Naive B cell (primary cell): ENCODE results near the gene TMEM117. TPM values are rescaled to one million over a fixed set of nuclear protein-coding genes. Genes with fewer than 3 reads are reported as not detected.

Source experiments
- ATAC-seq, 2 donors: fragments of 150-1000 bp; cut with Tn5 transposase; 2 replicates each; pipeline ENCODE4 v1.10.0; 2021; ENCODE audit warnings: low read depth in 2 of 2, mild to moderate bottlenecking in 2 of 2, moderate library complexity in 2 of 2
- DNase-seq: peaks from one replicate; pipeline ENCODE4 v3.0.0; 2022
- H3K27ac Mint-ChIP-seq, 6 donors: one replicate each; pipeline ENCODE4 v1.8.0; 2020 to 2022; ENCODE audit warnings: mild to moderate bottlenecking in 6 of 6, mixed read lengths in 6 of 6, moderate library complexity in 5 of 6, inconsistent platforms in 2 of 6
- H3K27me3 Mint-ChIP-seq, 3 donors: one replicate each; pipeline ENCODE4 v1.8.0; 2021 to 2022; ENCODE audit warnings: mixed read lengths in 3 of 3, mild to moderate bottlenecking in 1 of 3
- H3K36me3 Mint-ChIP-seq, 2 donors: one replicate each; pipeline ENCODE4 v1.8.0; 2020 to 2022; ENCODE audit warnings: mixed read lengths in 2 of 2, inconsistent platforms in 1 of 2, mild to moderate bottlenecking in 1 of 2
- H3K4me1 Mint-ChIP-seq, 3 donors: one replicate each; pipeline ENCODE4 v1.8.0; 2020 to 2022; ENCODE audit warnings: mixed read lengths in 3 of 3, inconsistent platforms in 1 of 3, mild to moderate bottlenecking in 1 of 3, moderate library complexity in 1 of 3
- H3K4me3 Mint-ChIP-seq, 8 donors: one replicate each; pipeline ENCODE4 v1.8.0; 2020 to 2022; ENCODE audit warnings: mild to moderate bottlenecking in 8 of 8, mixed read lengths in 8 of 8, moderate library complexity in 8 of 8, inconsistent platforms in 2 of 8
- H3K9me3 Mint-ChIP-seq, 7 donors: one replicate each; pipeline ENCODE4 v1.8.0; 2020 to 2022; ENCODE audit warnings: mixed read lengths in 7 of 7, mild to moderate bottlenecking in 5 of 7, inconsistent platforms in 2 of 7, moderate library complexity in 1 of 7
- polyA plus RNA-seq, 6 donors: library from polyadenylated mRNA; unstranded; fragments of 300-500 nt; fragmentation: Illumina TruSeq; gene quantifications; one replicate each; pipeline ENCODE4 v1.2.3, GENCODE V29; 2021; ENCODE audit warnings: low read depth in 6 of 6

Gene TMEM117
- polyA plus RNA-seq, 6 donors from 2014 or later, result 5.2 to 9.8 (median 5.3) TPM

- ATAC-seq (no peak), DNase-seq (no peak)
- Mint-ChIP-seq H3K4me3 (no peak overlapping the region), H3K9me3 (peaks cover 0 to 10% (median 3%) of the 10 kb centered on the region in 7 donors), H3K36me3 (peaks cover 10 to 11% of the 10 kb centered on the region in 2 donors), H3K4me1 (no peaks in the 10 kb centered on the region), H3K27ac (no peak overlapping the region), H3K27me3 (no peaks in the 10 kb centered on the region)
These were observed 252.8 kb downstream of the TMEM117 start for GRCh38 chr12:44088647-44089046.

- Mint-ChIP-seq H3K27ac (no peak overlapping the region), H3K36me3 (peaks cover 16 to 18% of the 10 kb centered on the region in 2 donors), H3K4me1 (peaks cover 0 to 6% (median 0%) of the 10 kb centered on the region in 3 donors), H3K9me3 (peaks cover 3 to 11% (median 6%) of the 10 kb centered on the region in 7 donors), H3K4me3 (no peak overlapping the region), H3K27me3 (no peaks in the 10 kb centered on the region)
- ATAC-seq (no peak), DNase-seq (no peak)
These were observed 256.2 kb downstream of the TMEM117 start for GRCh38 chr12:44091948-44092606.

GRCh38 chr12:44098786-44099185 is 262.9 kb downstream of the TMEM117 start:
- Mint-ChIP-seq H3K36me3 (peaks cover 8% of the 10 kb centered on the region in 2 donors), H3K27ac (no peak overlapping the region), H3K27me3 (no peaks in the 10 kb centered on the region), H3K9me3 (peaks cover 0 to 8% (median 6%) of the 10 kb centered on the region in 7 donors), H3K4me3 (no peak overlapping the region), H3K4me1 (peaks cover 0 to 6% (median 0%) of the 10 kb centered on the region in 3 donors)
- no peak for ATAC-seq
- no peak for DNase-seq

DNA sequence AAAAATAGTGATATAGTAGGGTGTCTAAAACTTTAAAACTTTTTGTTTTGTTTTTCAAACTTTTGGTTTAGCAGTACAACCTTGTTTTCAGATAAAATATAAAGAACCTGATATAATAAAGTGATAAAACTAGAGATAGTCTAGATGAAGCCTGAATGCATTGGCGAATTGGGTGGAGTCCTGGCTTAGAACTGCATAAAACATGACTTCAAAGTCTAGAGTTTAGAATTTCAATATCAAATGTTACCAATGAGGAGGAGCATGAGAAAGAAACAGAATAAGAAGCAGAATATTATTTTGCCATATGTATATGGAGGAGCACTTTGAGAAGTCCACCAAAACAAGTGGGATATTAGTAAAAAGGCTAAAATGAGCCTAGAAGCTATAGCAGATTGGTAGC is 263.6 kb downstream of the TMEM117 start:
- ATAC-seq, result no peak
- H3K27ac Mint-ChIP-seq, result no peak overlapping the region
- H3K9me3 Mint-ChIP-seq, result peaks cover 0 to 8% (median 6%) of the 10 kb centered on the region in 7 donors
- peaks cover 0 to 6% (median 0%) of the 10 kb centered on the region in 3 donors for H3K4me1 Mint-ChIP-seq
- no peak overlapping the region for H3K4me3 Mint-ChIP-seq
- DNase-seq, result no peak
- H3K36me3 Mint-ChIP-seq, result peaks cover 4 to 8% of the 10 kb centered on the region in 2 donors
- no peaks in the 10 kb centered on the region for H3K27me3 Mint-ChIP-seq

DNA sequence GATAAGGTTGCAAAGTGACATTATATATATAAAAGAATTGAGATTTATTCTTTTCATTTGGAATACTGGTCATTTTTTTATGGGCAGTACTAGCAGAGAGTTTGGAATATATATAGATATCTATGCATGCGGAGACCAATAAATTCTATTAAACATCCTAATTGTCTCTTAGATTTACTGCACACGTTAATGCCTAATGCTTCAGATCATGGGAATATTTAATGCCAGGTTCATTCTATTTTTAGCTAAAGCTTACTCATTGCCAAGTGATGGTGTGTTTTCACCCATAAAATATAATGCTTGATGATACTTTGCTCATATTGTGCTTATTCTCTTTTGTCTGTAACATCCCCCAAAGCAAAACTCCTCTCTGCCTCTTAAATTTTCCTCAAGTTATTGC is 264.4 kb downstream of the TMEM117 start:
- peaks cover 0 to 3% (median 0%) of the 10 kb centered on the region in 3 donors for H3K4me1 Mint-ChIP-seq
- no peak for ATAC-seq
- no peak overlapping the region for H3K27ac Mint-ChIP-seq
- peaks cover 4 to 5% of the 10 kb centered on the region in 2 donors for H3K36me3 Mint-ChIP-seq
- H3K27me3 Mint-ChIP-seq, result no peaks in the 10 kb centered on the region
- H3K9me3 Mint-ChIP-seq, result peaks cover 0 to 7% (median 4%) of the 10 kb centered on the region in 7 donors
- no peak for DNase-seq
- no peak overlapping the region for H3K4me3 Mint-ChIP-seq

GRCh38 chr12:44101475-44101874 is 265.6 kb downstream of the TMEM117 start:
- ATAC-seq (no peak), DNase-seq (no peak)
- Mint-ChIP-seq H3K27me3 (no peaks in the 10 kb centered on the region), H3K4me1 (no peaks in the 10 kb centered on the region), H3K9me3 (peaks cover 0 to 6% (median 3%) of the 10 kb centered on the region in 7 donors), H3K4me3 (no peak overlapping the region), H3K27ac (no peak overlapping the region), H3K36me3 (peaks cover 0 to 4% of the 10 kb centered on the region in 2 donors)

DNA sequence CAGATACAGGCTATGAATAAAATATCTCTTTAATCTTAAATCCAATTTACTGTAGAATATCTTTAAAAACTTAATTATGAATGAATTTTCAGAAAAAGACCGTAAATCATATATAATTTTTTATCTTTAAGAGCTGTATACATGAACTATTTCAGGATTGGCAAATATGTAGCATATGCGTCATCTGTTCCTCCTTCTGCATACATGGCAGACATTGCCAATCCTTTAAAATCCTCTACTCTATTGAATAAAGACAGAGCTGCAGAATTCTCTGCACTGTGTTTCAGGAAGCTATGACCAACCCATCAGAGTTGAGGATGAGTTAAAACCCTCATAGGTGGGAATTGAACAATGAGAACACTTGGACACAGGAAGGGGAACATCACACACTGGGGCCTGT is 279.0 kb downstream of the TMEM117 start:
- DNase-seq, result no peak
- H3K9me3 Mint-ChIP-seq, result peaks cover 0 to 5% (median 2%) of the 10 kb centered on the region in 7 donors
- H3K4me1 Mint-ChIP-seq, result no peaks in the 10 kb centered on the region
- no peak for ATAC-seq
- no peaks in the 10 kb centered on the region for H3K36me3 Mint-ChIP-seq
- H3K27ac Mint-ChIP-seq, result no peak overlapping the region
- no peak overlapping the region for H3K4me3 Mint-ChIP-seq
- no peaks in the 10 kb centered on the region for H3K27me3 Mint-ChIP-seq

DNA sequence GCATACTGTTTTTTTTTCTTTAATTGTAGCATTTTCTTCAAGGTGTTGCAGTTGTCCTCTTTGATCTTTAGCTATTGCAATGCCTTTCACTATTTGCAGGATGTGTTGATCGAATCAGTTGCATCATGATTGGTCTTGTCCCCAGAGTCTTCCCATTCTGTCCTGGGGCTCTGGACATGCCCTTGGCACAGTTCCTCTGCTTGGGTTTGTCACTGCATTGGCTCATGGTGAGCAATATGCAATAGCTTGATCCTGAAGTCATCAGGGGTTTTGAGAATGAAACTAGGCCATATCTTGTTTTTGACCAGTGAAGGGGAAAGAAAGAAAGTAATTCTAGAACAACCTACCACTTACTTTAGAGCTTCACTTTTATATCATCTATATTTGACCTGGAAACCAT is 281.5 kb downstream of the TMEM117 start:
- DNase-seq (no peak), ATAC-seq (no peak)
- Mint-ChIP-seq H3K9me3 (peaks cover 0 to 27% (median 14%) of the 10 kb centered on the region in 7 donors), H3K4me1 (no peaks in the 10 kb centered on the region), H3K27me3 (no peaks in the 10 kb centered on the region), H3K36me3 (peaks cover 0 to 8% of the 10 kb centered on the region in 2 donors), H3K27ac (no peak overlapping the region), H3K4me3 (no peak overlapping the region)

GRCh38 chr12:44118946-44119345 is 283.1 kb downstream of the TMEM117 start:
- H3K9me3 Mint-ChIP-seq, result peaks cover 0 to 43% (median 25%) of the 10 kb centered on the region in 7 donors

GRCh38 chr12:44126806-44127205 is 290.9 kb downstream of the TMEM117 start:
- Mint-ChIP-seq H3K9me3 (peaks cover 5 to 24% (median 16%) of the 10 kb centered on the region in 7 donors), H3K27me3 (no peaks in the 10 kb centered on the region), H3K27ac (no peak overlapping the region), H3K4me1 (peaks cover 0 to 4% (median 0%) of the 10 kb centered on the region in 3 donors), H3K4me3 (no peak overlapping the region), H3K36me3 (peaks cover 4 to 8% of the 10 kb centered on the region in 2 donors)
- no peak for ATAC-seq
- DNase-seq, result no peak

More at GRCh38 chr12:44118946-44119345, 283.1 kb downstream of the TMEM117 start:
- Mint-ChIP-seq H3K27ac (no peak overlapping the region), H3K4me3 (no peak overlapping the region), H3K27me3 (no peaks in the 10 kb centered on the region), H3K36me3 (peaks cover 0 to 12% of the 10 kb centered on the region in 2 donors), H3K4me1 (no peaks in the 10 kb centered on the region)
- ATAC-seq (no peak), DNase-seq (no peak)

- no peaks in the 10 kb centered on the region for H3K27me3 Mint-ChIP-seq
- H3K36me3 Mint-ChIP-seq, result peaks cover 0 to 8% of the 10 kb centered on the region in 2 donors
- H3K27ac Mint-ChIP-seq, result peak overlapping the region in 3 of 6 donors; percentile 3 to 66 (median 8)
- no peak for ATAC-seq
- no peak overlapping the region for H3K4me3 Mint-ChIP-seq
- peaks cover 5 to 13% (median 7%) of the 10 kb centered on the region in 7 donors for H3K9me3 Mint-ChIP-seq
- no peak for DNase-seq
- H3K4me1 Mint-ChIP-seq, result peaks cover 0 to 4% (median 0%) of the 10 kb centered on the region in 3 donors
These were observed 292.3 kb downstream of the TMEM117 start for GRCh38 chr12:44127966-44128710.

GRCh38 chr12:44143175-44143574 is 307.3 kb downstream of the TMEM117 start:
- H3K4me1 Mint-ChIP-seq, result no peaks in the 10 kb centered on the region
- no peaks in the 10 kb centered on the region for H3K27me3 Mint-ChIP-seq
- ATAC-seq (no peak), DNase-seq (no peak)
- H3K27ac Mint-ChIP-seq, result no peak overlapping the region
- H3K9me3 Mint-ChIP-seq, result peaks cover 0 to 22% (median 5%) of the 10 kb centered on the region in 7 donors
- peaks cover 5 to 21% of the 10 kb centered on the region in 2 donors for H3K36me3 Mint-ChIP-seq
- H3K4me3 Mint-ChIP-seq, result no peak overlapping the region

GRCh38 chr12:44148936-44149335 is 313.1 kb downstream of the TMEM117 start:
- no peak for ATAC-seq

GRCh38 chr12:44154128-44154527 is 318.2 kb downstream of the TMEM117 start:
- Mint-ChIP-seq H3K36me3 (no peaks in the 10 kb centered on the region), H3K4me3 (no peak overlapping the region), H3K27me3 (no peaks in the 10 kb centered on the region), H3K4me1 (peaks cover 0 to 2% (median 0%) of the 10 kb centered on the region in 3 donors), H3K27ac (no peak overlapping the region), H3K9me3 (no peaks in the 10 kb centered on the region)
- DNase-seq (no peak), ATAC-seq (no peak)

More at GRCh38 chr12:44148936-44149335, 313.1 kb downstream of the TMEM117 start:
- Mint-ChIP-seq H3K27me3 (no peaks in the 10 kb centered on the region), H3K9me3 (peaks cover 0 to 3% (median 0%) of the 10 kb centered on the region in 7 donors), H3K4me3 (no peak overlapping the region), H3K36me3 (peaks cover 3 to 5% of the 10 kb centered on the region in 2 donors), H3K27ac (peak overlapping the region in 1 of 6 donors; percentile 28), H3K4me1 (no peaks in the 10 kb centered on the region)
- no peak for DNase-seq
